NCI-H2171 treated with DMSO at 0.1 percent for 48 hours (cell line): Measurements from ENCODE around the gene SLC50A1.

Experiments used
- DNase-seq: peaks from one replicate; lab custom pipeline; 2025; lab: John Stamatoyannopoulos, UW

The SLC50A1 gene

GRCh38 chr1:155170806-155171205, 35.2 kb downstream of the SLC50A1 start:
- no peak for DNase-seq

DNA sequence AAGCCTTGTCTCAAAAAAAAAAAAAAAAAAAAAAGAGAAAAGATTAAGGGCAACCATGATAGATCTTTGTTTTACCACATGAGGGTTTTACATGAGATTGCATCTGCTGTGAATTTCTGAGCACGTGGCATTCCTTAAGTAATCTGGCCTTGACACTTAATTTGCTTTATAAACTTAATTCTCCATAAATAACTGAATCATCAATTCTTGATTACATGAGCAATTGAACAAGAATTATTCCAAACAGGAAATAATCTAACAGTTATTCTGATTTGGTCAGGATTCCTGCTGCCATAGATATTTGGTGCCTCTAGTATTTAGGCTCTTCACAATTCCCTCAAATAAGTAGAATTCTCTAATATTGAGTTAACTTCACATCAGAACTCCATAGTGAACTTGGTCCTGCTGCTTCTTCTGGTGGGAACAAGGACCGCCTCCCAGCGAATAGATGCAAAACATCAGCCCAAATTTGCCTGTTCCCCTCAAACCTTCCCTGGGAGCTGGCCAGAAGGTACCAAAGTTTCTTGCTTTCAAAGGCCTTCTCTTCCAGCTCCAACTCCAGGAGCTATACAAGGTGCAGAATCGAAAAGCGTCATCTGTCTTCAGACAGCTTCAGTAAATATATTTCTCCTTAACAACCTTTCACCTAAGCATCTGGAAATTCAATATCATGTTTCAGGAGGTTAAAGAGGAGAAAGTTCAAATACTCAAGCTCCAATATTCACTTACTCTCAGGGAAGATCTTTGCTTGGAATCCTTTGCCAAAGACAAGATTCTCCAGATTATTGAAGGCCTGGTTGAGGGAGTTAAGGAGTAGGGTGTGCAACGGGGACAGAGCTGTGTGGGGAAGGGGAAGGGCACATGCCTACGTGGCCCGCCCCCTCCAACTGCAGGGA, 36.4 kb downstream of the SLC50A1 start:
- DNase-seq, result no peak

DNA sequence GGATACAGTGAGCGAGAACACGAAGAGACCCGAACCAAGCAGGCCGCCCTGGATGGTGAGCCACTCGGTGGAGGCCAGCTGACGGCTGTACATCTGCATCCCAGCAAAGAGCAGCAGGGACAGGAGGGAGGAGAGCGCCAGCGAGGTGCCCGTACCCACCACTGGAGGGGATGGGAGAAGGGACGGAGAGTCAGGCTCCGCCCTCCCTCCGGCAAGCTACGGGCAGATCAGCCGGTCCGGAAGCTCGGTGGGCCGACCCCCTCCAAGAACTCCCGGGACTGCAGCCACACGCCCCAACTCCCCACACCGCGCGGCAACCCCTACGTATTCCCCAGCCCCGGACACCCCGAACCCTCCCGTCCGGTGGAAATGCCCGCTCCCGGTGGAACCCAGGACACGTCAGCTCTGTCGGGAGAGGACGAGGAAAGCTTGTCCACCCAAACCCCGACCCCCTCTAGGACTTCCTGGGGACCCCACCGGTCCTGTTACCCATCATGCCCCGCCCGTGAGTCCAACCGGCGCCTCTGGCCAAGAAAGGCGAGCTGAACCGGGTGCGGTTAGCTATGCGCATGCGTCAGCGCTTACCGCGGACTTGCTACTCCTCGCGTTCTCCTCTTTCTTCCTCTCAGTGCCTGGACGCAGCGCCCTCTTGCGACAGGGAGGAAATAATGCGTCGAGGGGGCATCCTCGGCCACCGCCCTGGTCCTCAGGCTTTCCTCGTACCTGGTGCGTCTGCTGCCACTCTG, 37.3 kb downstream of the SLC50A1 start, which contains the start of gene KRTCAP2:
Gene KRTCAP2, minus strand, starts transcription at position 573 of the 746 bp plus-strand sequence. Its CDS starts 80 bp downstream, at position 493.
- peak; percentile 95 for DNase-seq

- DNase-seq, result peak; percentile 84
These were observed 38.0 kb downstream of the SLC50A1 start, which contains the start of gene TRIM46 for GRCh38 chr1:155173478-155174323. TRIM46 (plus strand) TSS chr1:155173849; CDS start chr1:155173967, 118 bp downstream.

GRCh38 chr1:155174324-155175280, 39.0 kb downstream of the SLC50A1 start:
- no peak for DNase-seq

DNA sequence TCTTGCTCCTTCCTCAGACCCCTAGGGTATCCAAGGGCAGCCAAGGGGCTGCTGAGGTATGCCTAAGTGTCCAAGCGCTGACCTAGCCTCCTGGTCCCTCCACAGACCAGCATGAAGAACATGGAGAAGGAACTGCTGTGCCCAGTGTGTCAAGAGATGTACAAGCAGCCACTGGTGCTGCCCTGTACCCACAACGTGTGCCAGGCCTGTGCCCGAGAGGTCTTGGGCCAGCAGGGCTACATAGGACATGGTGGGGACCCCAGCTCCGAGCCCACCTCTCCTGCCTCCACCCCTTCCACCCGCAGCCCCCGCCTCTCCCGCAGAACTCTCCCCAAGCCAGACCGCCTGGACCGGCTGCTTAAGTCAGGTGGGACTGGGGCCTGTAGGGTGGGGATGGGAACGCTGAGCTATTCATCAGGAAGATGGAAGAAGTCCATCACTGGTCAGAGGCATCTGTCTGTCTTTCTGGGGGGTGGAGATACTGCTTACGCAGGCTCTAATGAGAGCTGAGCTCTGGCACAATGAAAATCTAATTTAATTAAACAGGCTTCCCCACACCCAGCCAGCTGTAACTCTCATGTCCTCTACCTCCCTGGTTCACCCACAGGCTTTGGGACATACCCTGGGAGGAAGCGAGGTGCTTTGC, 39.8 kb downstream of the SLC50A1 start:
- DNase-seq, result no peak

DNA sequence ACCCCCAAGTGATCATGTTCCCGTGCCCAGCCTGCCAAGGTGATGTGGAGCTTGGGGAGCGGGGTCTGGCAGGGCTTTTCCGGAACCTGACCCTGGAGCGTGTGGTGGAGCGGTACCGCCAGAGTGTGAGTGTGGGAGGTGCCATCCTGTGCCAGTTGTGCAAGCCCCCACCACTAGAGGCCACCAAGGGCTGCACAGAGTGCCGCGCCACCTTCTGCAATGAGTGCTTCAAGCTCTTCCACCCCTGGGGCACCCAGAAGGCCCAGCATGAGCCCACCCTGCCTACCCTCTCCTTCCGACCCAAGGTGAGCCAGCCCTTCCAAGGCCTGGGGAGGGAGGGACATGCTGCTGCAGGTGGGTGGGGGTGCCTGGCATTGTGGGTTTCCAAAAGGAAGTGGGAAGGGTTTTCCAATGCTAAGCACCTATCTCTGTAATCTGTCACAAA, 40.3 kb downstream of the SLC50A1 start:
- no peak for DNase-seq

GRCh38 chr1:155176544-155177071, 41.0 kb downstream of the SLC50A1 start:
- peak; percentile 62 for DNase-seq

GRCh38 chr1:155177192-155177917, 41.7 kb downstream of the SLC50A1 start:
- no peak for DNase-seq

GRCh38 chr1:155177918-155178281, 42.2 kb downstream of the SLC50A1 start:
- DNase-seq, result no peak

GRCh38 chr1:155178441-155179111, 42.9 kb downstream of the SLC50A1 start:
- DNase-seq, result no peak

GRCh38 chr1:155179112-155180031, 43.7 kb downstream of the SLC50A1 start:
- DNase-seq, result no peak

GRCh38 chr1:155181371-155182051, 45.9 kb downstream of the SLC50A1 start:
- DNase-seq, result no peak

GRCh38 chr1:155182052-155182550, 46.4 kb downstream of the SLC50A1 start:
- DNase-seq, result no peak

DNA sequence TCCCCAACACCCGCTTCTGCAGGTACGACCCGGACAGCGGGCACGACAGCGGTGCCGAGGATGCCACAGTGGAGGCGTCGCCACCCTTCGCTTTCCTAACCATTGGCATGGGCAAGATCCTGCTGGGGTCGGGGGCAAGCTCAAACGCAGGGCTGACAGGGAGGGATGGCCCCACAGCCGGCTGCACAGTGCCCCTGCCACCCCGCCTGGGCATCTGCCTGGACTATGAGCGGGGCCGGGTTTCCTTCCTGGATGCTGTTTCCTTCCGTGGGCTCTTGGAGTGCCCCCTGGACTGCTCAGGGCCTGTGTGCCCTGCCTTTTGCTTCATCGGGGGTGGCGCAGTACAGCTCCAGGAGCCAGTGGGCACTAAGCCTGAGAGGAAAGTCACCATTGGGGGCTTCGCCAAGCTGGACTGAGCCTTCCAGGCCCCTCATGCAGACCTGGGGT, 48.1 kb downstream of the SLC50A1 start:
- no peak for DNase-seq

GRCh38 chr1:155184351-155184811, 48.7 kb downstream of the SLC50A1 start:
- DNase-seq, result no peak
